Aorta (tissue), 5 donors: ENCODE measurements around the gene MYO5C. TPM values are rescaled to one million over a fixed set of nuclear protein-coding genes. Genes with fewer than 3 reads are reported as not detected.

Experiments
- ATAC-seq: fragments of 200-7000 bp; cut with Tn5 transposase; one replicate; pipeline ENCODE4 v1.9.1; 2022; ENCODE audit warnings: moderate library complexity; ENCODE audit not compliant: low FRiP score
- DNase-seq, 2 donors: peaks; one replicate each; pipeline ENCODE4 v3.0.0-alpha.2; 2020
- H3K27ac ChIP-seq, 2 donors: one replicate each; pipeline ENCODE4 v1.5.1; 2013; ENCODE audit warnings: low read length in 2 of 2, mild to moderate bottlenecking in 2 of 2, moderate library complexity in 2 of 2, control low read depth in 1 of 2, inconsistent platforms in 1 of 2, low read depth in 1 of 2
- H3K27me3 ChIP-seq, 2 donors: one replicate each; pipeline ENCODE4 v1.6.1; 2013; ENCODE audit warnings: control low read depth in 1 of 2, low read length in 1 of 2, mild to moderate bottlenecking in 1 of 2, moderate library complexity in 1 of 2; ENCODE audit not compliant: insufficient read depth in 2 of 2, control insufficient read depth in 1 of 2
- H3K36me3 ChIP-seq, 2 donors: one replicate each; pipeline ENCODE4 v1.6.1; 2013; ENCODE audit warnings: control low read depth in 1 of 2, low read length in 1 of 2, mild to moderate bottlenecking in 1 of 2; ENCODE audit not compliant: insufficient read depth in 2 of 2, control insufficient read depth in 1 of 2
- H3K4me1 ChIP-seq, 2 donors: one replicate each; pipeline ENCODE4 v1.6.1; 2013; ENCODE audit warnings: low read length in 2 of 2, control low read depth in 1 of 2, mild to moderate bottlenecking in 1 of 2, moderate library complexity in 1 of 2; ENCODE audit not compliant: insufficient read depth in 2 of 2, control insufficient read depth in 1 of 2
- H3K4me3 ChIP-seq, 2 donors: one replicate each; pipeline ENCODE4 v1.5.1; 2013; ENCODE audit warnings: low read length in 2 of 2, control low read depth in 1 of 2, mild to moderate bottlenecking in 1 of 2
- H3K9me3 ChIP-seq: one replicate; pipeline ENCODE4 v1.6.1; 2013; ENCODE audit warnings: mild to moderate bottlenecking, low read length; ENCODE audit not compliant: control insufficient read depth
- WGBS, 2 donors: extraction: QIAGEN DNeasy Blood & Tissue Kit; methylation state at CpG; one replicate each; pipeline ENCODE4 v1.1.7; 2013; 5-methylcytosine and 5-hydroxymethylcytosine counted together
- intact Hi-C, 2 donors: fragments of 100-400 bp; cut with DNase I; formaldehyde crosslinking; loops; one replicate each; pipeline versions ENCODE4 v1.14.2 to v1.15.0; 2022
- polyA plus RNA-seq, 2 donors: library from polyadenylated mRNA; stranded (reverse); fragments of 200-250 nt; gene quantifications; one replicate each; pipeline ENCODE4 v1.2.3, GENCODE V29; 2013
- total RNA-seq, 2 donors: library from RNA; stranded (reverse); fragmentation: NEBNext Ultra II Directional; extraction: Animal tissue kit (Norgen Biotek cat#: 25700); gene quantifications; one replicate each; pipeline ENCODE4 v1.2.1, GENCODE V29; 2021
- donor health status: healthy with polysubstance abuse.
- donor health status: Bipolar disorder and iron deficiency.
- donor health status: DM: no; HTN: no; CAD: no.
- donor health status: DM: no; HTN: no; CAD: no.
- donor health status: DM: yes; HTN: yes; CAD: no.

Gene MYO5C
- total and polyA plus RNA-seq, 4 donors = 0.08 to 15.3 (median 4.8) TPM

- 91 to 92% methylated on average over 13 of the region's 13 CpGs for WGBS, 2 donors
- no peak overlapping the region for H3K27ac ChIP-seq
- DNase-seq = no peak
- H3K4me3 ChIP-seq = no peak overlapping the region
- H3K4me1 ChIP-seq = no peaks in the 10 kb centered on the region
- no peaks in the 10 kb centered on the region for H3K27me3 ChIP-seq
- no peaks in the 10 kb centered on the region for H3K9me3 ChIP-seq
- intact Hi-C loops = no loop called here
- H3K36me3 ChIP-seq = no peaks in the 10 kb centered on the region
- ATAC-seq = no peak
Observed at GRCh38 chr15:52278636-52279367, 16.8 kb downstream of the MYO5C start.

DNA sequence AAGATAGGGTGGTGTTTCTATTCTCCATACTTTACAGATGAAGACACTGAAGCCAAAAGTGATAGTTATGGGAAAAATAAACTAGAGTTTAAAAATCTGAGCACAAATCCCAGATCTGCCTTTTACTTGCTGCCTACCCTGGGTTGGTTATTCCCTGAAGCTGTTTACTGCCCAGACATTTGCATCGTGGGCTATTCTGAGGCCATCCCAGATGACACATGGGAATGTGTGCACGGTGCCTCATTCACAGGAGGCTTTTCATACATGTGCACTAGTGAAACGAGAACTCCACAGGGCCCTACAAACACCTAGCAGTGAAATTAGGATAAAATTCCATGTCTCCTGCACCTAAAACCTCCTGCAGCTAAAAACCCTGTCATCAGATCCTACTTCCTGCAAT, 17.5 kb downstream of the MYO5C start:
- H3K27me3 ChIP-seq = no peaks in the 10 kb centered on the region
- intact Hi-C loops = no loop called here
- H3K36me3 ChIP-seq = no peaks in the 10 kb centered on the region
- H3K4me1 ChIP-seq = no peaks in the 10 kb centered on the region
- no peaks in the 10 kb centered on the region for H3K9me3 ChIP-seq
- H3K4me3 ChIP-seq = no peak overlapping the region
- WGBS, 2 donors = 75 to 83% methylated on average over 3 of the region's 3 CpGs
- no peak overlapping the region for H3K27ac ChIP-seq
- ATAC-seq (no peak), DNase-seq (no peak)

DNA sequence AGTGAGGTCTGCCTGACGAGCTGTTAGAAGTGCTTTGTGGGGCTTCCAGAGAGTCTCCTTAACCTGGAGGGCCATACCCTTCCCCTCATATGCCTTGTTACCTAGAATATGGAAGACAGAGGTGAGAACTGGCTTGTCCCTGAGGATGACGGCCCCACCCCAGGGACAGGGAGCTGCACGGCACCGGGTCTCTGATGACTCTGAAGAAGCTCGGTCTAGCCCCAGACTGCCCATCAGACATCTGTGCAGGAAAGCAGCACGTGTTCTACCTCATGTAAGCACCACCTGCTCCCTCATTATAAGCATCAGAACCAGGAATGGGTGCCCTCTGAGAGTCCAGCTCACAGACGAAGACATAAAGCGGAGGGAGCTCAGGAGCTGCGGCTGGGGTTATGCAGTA, 18.0 kb downstream of the MYO5C start:
- no peaks in the 10 kb centered on the region for H3K36me3 ChIP-seq
- WGBS, 2 donors = 93 to 94% methylated on average over 9 of the region's 9 CpGs
- H3K27me3 ChIP-seq = no peaks in the 10 kb centered on the region
- H3K27ac ChIP-seq = no peak overlapping the region
- H3K9me3 ChIP-seq = no peaks in the 10 kb centered on the region
- intact Hi-C loops = no loop called here
- ATAC-seq (no peak), DNase-seq (no peak)
- no peak overlapping the region for H3K4me3 ChIP-seq
- no peaks in the 10 kb centered on the region for H3K4me1 ChIP-seq

- intact Hi-C loops = no loop called here
- WGBS, 2 donors = 93% methylated on average over 7 of the region's 7 CpGs
- no peaks in the 10 kb centered on the region for H3K4me1 ChIP-seq
- no peak overlapping the region for H3K27ac ChIP-seq
- no peaks in the 10 kb centered on the region for H3K36me3 ChIP-seq
- no peaks in the 10 kb centered on the region for H3K9me3 ChIP-seq
- DNase-seq (no peak), ATAC-seq (no peak)
- no peaks in the 10 kb centered on the region for H3K27me3 ChIP-seq
- H3K4me3 ChIP-seq = no peak overlapping the region
Observed at GRCh38 chr15:52276256-52276770, 19.3 kb downstream of the MYO5C start.

GRCh38 chr15:52263563-52264282, 31.9 kb downstream of the MYO5C start:
- DNase-seq = no peak
- H3K4me1 ChIP-seq = no peaks in the 10 kb centered on the region
- no peaks in the 10 kb centered on the region for H3K9me3 ChIP-seq
- intact Hi-C loops = no loop called here
- ATAC-seq = no peak
- WGBS, 2 donors = 90 to 92% methylated on average over 11 of the region's 11 CpGs
- H3K27ac ChIP-seq = no peak overlapping the region
- H3K27me3 ChIP-seq = no peaks in the 10 kb centered on the region
- H3K4me3 ChIP-seq = no peak overlapping the region
- no peaks in the 10 kb centered on the region for H3K36me3 ChIP-seq

DNA sequence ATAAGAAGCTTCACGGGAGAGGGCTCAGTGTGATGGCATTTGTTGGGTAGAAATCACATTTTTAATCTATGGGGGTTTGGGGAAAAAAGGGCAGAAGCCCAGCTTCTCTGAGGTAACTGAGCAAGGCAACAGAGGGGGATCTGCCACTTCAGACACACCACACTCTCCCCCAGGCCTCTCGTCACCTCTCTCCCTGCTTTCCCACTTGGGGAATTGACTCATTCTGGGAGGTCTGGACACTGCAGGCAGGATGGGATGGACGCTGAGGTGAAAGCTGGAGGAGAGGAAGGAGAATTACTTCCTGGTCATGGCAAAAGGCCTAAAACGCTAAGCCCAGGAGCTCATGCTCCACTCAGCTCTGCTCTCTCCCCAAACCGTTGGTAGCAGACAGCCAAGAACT, 33.2 kb downstream of the MYO5C start:
- no peak for DNase-seq
- H3K27ac ChIP-seq = peak overlapping the region in 1 of 2 donors; percentile 5
- no peak for ATAC-seq
- H3K27me3 ChIP-seq = no peaks in the 10 kb centered on the region
- H3K9me3 ChIP-seq = no peaks in the 10 kb centered on the region
- intact Hi-C loops = no loop called here
- no peak overlapping the region for H3K4me3 ChIP-seq
- no peaks in the 10 kb centered on the region for H3K36me3 ChIP-seq
- H3K4me1 ChIP-seq = no peaks in the 10 kb centered on the region
- WGBS, 2 donors = 71 to 72% methylated on average over 5 of the region's 5 CpGs

DNA sequence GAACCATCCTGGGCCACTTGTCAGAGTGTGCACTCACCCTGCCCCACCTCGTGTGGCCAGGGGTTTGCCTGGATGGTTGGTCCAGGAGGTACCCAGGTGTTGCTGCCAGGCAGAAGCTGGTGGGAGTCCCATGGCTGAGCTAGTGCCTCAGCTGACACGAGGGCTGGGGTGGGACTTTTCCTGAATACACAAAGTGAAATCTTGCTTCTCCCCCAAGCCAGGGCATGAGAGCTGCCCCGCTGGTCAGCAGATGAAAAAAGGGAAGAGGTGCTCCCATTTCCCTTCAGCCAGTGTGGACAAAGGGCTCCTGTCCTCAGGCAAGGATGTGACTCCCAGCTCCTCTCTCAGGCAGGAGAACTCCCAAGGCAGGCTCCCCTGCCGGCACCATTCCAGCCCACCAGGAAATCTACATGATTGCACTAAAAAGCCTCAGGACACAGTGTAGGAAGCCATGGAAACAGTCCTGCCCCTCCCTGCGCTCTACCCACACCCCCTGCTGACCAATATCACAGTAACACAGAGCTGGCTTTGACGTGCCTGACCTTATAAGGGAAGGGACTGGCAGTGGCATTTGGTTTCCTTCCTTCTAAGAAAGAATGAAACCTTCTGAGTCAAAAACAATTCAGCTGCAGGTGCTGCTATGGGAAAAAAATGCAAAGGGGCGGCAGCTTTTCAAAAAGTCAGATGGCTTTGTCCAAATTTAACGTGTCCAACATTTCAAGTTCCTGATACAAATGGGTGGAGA, 33.9 kb downstream of the MYO5C start:
- intact Hi-C loops = no loop called here
- H3K27me3 ChIP-seq = no peaks in the 10 kb centered on the region
- no peaks in the 10 kb centered on the region for H3K9me3 ChIP-seq
- no peaks in the 10 kb centered on the region for H3K4me1 ChIP-seq
- H3K36me3 ChIP-seq = no peaks in the 10 kb centered on the region
- H3K4me3 ChIP-seq = no peak overlapping the region
- DNase-seq (peak; percentile 81 to 88), ATAC-seq (peak; percentile 90)
- H3K27ac ChIP-seq = no peak overlapping the region
- 20% methylated on average over 8 of the region's 8 CpGs for WGBS, 2 donors

- ATAC-seq = peak; percentile 2
- WGBS, 2 donors = 96 to 98% methylated on average over 10 of the region's 10 CpGs
- no peak overlapping the region for H3K27ac ChIP-seq
- H3K4me3 ChIP-seq = no peak overlapping the region
- no peaks in the 10 kb centered on the region for H3K9me3 ChIP-seq
- no peak for DNase-seq
- H3K4me1 ChIP-seq = no peaks in the 10 kb centered on the region
- H3K36me3 ChIP-seq = no peaks in the 10 kb centered on the region
- intact Hi-C loops = no loop called here
- H3K27me3 ChIP-seq = no peaks in the 10 kb centered on the region
Observed at GRCh38 chr15:52261026-52261425, 34.6 kb downstream of the MYO5C start.
